Neural cell (in vitro differentiated cells): ENCODE data around the gene TNFRSF13B. TPM values are rescaled to one million over a fixed set of nuclear protein-coding genes. Genes with fewer than 3 reads are reported as not detected.

Source experiments
- H2AFZ ChIP-seq: fragments of 200-600, 300-800 bp; sonication (generic), shearing (Covaris generic); 2 replicates; pipeline ENCODE4 v1.6.0; 2014; ENCODE audit warnings: low read depth, mild to moderate bottlenecking, antibody characterized with exemption, low read length, moderate library complexity
- H3F3A ChIP-seq: fragments of 200-600 bp; shearing (Covaris generic); 2 replicates; pipeline ENCODE4 v1.6.1; 2016; ENCODE audit warnings: mild to moderate bottlenecking, moderate library complexity, mixed read lengths, antibody characterized with exemption, low read length; ENCODE audit not compliant: insufficient read depth, poor library complexity, severe bottlenecking
- H3K27ac ChIP-seq: fragments of 200-600, 300-800 bp; sonication (generic), shearing (Covaris generic); 2 replicates; pipeline ENCODE4 v1.5.1; 2014; ENCODE audit warnings: mild to moderate bottlenecking, low read length, moderate library complexity
- H3K27me3 ChIP-seq: fragments of 300-800, 200-600 bp; sonication (generic), shearing (Covaris generic); 2 replicates; pipeline ENCODE4 v1.6.0; 2014; ENCODE audit warnings: mild to moderate bottlenecking, low read depth, low read length, moderate library complexity; ENCODE audit not compliant: insufficient read depth
- H3K36me3 ChIP-seq: fragments of 300-800, 200-600 bp; sonication (generic), shearing (Covaris generic); 2 replicates; pipeline ENCODE4 v1.5.1; 2014; ENCODE audit warnings: mild to moderate bottlenecking, antibody characterized with exemption, low read length, moderate library complexity; ENCODE audit not compliant: insufficient read depth
- H3K4me2 ChIP-seq: fragments of 300-800, 200-600 bp; sonication (generic), shearing (Covaris generic); 2 replicates; pipeline ENCODE4 v1.6.0; 2014; ENCODE audit warnings: mild to moderate bottlenecking, low read length
- H3K4me3 ChIP-seq: fragments of 300-800, 200-600 bp; sonication (generic), shearing (Covaris generic); 2 replicates; pipeline ENCODE4 v1.5.1; 2014; ENCODE audit warnings: mild to moderate bottlenecking, low read length, moderate library complexity
- H3K79me2 ChIP-seq: fragments of 200-600 bp; shearing (Covaris generic); replicated peaks from 2 replicates; pipeline ENCODE4 v1.6.0; 2014; ENCODE audit warnings: mild to moderate bottlenecking, low read length, moderate library complexity; ENCODE audit not compliant: insufficient read depth
- H3K9ac ChIP-seq: fragments of 300-800, 200-600 bp; sonication (generic), shearing (Covaris generic); 2 replicates; pipeline ENCODE4 v1.6.1; 2016; ENCODE audit warnings: mild to moderate bottlenecking, low read length, mixed read lengths
- H3K9me2 ChIP-seq: fragments of 200-600 bp; shearing (Covaris generic); 2 replicates; pipeline ENCODE4 v1.6.1; 2016; ENCODE audit warnings: mild to moderate bottlenecking, low read length, mixed read lengths; ENCODE audit not compliant: insufficient read depth
- H3K9me3 ChIP-seq: fragments of 200-600, 300-800 bp; sonication (generic), shearing (Covaris generic); 2 replicates; pipeline ENCODE4 v1.6.1; 2016; ENCODE audit warnings: mild to moderate bottlenecking, mixed run types, low read length, moderate library complexity, mixed read lengths
- H4K20me1 ChIP-seq: fragments of 200-600 bp; shearing (Covaris generic); 2 replicates; pipeline ENCODE4 v1.6.1; 2016; ENCODE audit warnings: mild to moderate bottlenecking, mixed run types; ENCODE audit not compliant: insufficient read depth
- CTCF ChIP-seq: fragments of 450-650 bp; IDR thresholded peaks from 2 replicates; pipeline ENCODE4 v1.5.1; 2014; ENCODE audit warnings: antibody characterized with exemption, mild to moderate bottlenecking, moderate library complexity; ENCODE audit not compliant: poor library complexity, severe bottlenecking
- EP300 ChIP-seq: fragments of 450-650 bp; conservative IDR thresholded peaks from 2 replicates; pipeline ENCODE4 v1.6.1; 2014; ENCODE audit warnings: antibody characterized with exemption, mild to moderate bottlenecking, moderate library complexity; ENCODE audit not compliant: poor library complexity, severe bottlenecking
- EZH2 ChIP-seq: fragments of 200-600, 300-800 bp; shearing (Covaris generic), sonication (generic); IDR thresholded peaks from 2 replicates; pipeline ENCODE4 v1.6.1; 2014; ENCODE audit warnings: antibody characterized with exemption, low read length, borderline replicate concordance, mild to moderate bottlenecking; ENCODE audit not compliant: insufficient read depth, poor library complexity, severe bottlenecking
- MXI1 ChIP-seq: fragments of 450-650 bp; conservative IDR thresholded peaks from 2 replicates; pipeline ENCODE4 v1.6.1; 2014; ENCODE audit warnings: antibody characterized with exemption, mild to moderate bottlenecking; ENCODE audit not compliant: poor library complexity, severe bottlenecking
- POLR2AphosphoS5 ChIP-seq: IDR thresholded peaks from 2 replicates; pipeline ENCODE4 v1.6.1; 2012
- RAD21 ChIP-seq: fragments of 450-650 bp; conservative IDR thresholded peaks from 2 replicates; pipeline ENCODE4 v1.6.1; 2014; ENCODE audit warnings: antibody characterized with exemption, mild to moderate bottlenecking, moderate library complexity
- REST ChIP-seq: IDR thresholded peaks from 2 replicates; pipeline ENCODE4 v1.6.1; 2012; ENCODE audit warnings: borderline replicate concordance
- SMC3 ChIP-seq: fragments of 450-650 bp; conservative IDR thresholded peaks from 2 replicates; pipeline ENCODE4 v1.6.1; 2014; ENCODE audit warnings: antibody characterized with exemption, mild to moderate bottlenecking, moderate library complexity; ENCODE audit not compliant: poor library complexity
- TAF1 ChIP-seq: IDR thresholded peaks from 2 replicates; pipeline ENCODE4 v1.6.1; 2012; ENCODE audit warnings: low read depth
- polyA plus RNA-seq: library from polyadenylated mRNA; depleted of rRNA; stranded (reverse); fragments of >200 nt; gene quantifications from 2 replicates; pipeline ENCODE4 v1.2.3, GENCODE V29; 2014

TNFRSF13B gene
- polyA plus RNA-seq, 1 donor from 2014 or later: not detected

GRCh38 chr17:16926061-16926511 is 45.8 kb downstream of the TNFRSF13B start:
- H3K27me3 ChIP-seq: no peaks in the 10 kb centered on the region
- H3K4me3 ChIP-seq: no peak overlapping the region
- H3K79me2 ChIP-seq: no peaks in the 10 kb centered on the region
- no peaks in the 10 kb centered on the region for H4K20me1 ChIP-seq
- no peaks in the 10 kb centered on the region for H3F3A ChIP-seq
- no peaks in the 10 kb centered on the region for H3K9me2 ChIP-seq
- H2AFZ ChIP-seq: no peak overlapping the region
- no peak overlapping the region for H3K4me2 ChIP-seq
- no peak overlapping the region for H3K9ac ChIP-seq
- TF ChIP-seq TAF1: no peak
- TF ChIP-seq CTCF: no peak
- no peak for TF ChIP-seq REST
- TF ChIP-seq SMC3: no peak
- TF ChIP-seq MXI1: no peak
- TF ChIP-seq RAD21: no peak
- TF ChIP-seq POLR2AphosphoS5: no peak
- no peak for TF ChIP-seq EZH2
- TF ChIP-seq EP300: no peak
- no peaks in the 10 kb centered on the region for H3K9me3 ChIP-seq
- no peaks in the 10 kb centered on the region for H3K36me3 ChIP-seq
- H3K27ac ChIP-seq: no peak overlapping the region

- Histone ChIP-seq H3F3A (no peaks in the 10 kb centered on the region), H3K9ac (no peak overlapping the region), H3K9me2 (no peaks in the 10 kb centered on the region), H3K79me2 (no peaks in the 10 kb centered on the region), H3K27me3 (no peaks in the 10 kb centered on the region), H3K9me3 (no peaks in the 10 kb centered on the region), H4K20me1 (no peaks in the 10 kb centered on the region), H3K36me3 (no peaks in the 10 kb centered on the region), H3K27ac (no peak overlapping the region), H3K4me3 (no peak overlapping the region), H3K4me2 (no peak overlapping the region), H2AFZ (no peak overlapping the region)
- no peak for TF ChIP-seq MXI1
- no peak for TF ChIP-seq TAF1
- no peak for TF ChIP-seq SMC3
- no peak for TF ChIP-seq POLR2AphosphoS5
- TF ChIP-seq REST: no peak
- TF ChIP-seq EP300: no peak
- TF ChIP-seq CTCF: no peak
- no peak for TF ChIP-seq EZH2
- TF ChIP-seq RAD21: no peak
Measured at GRCh38 chr17:16925461-16926060, 46.4 kb downstream of the TNFRSF13B start.
